GM18520 (cell line): ENCODE data around the gene NOXA1.
"Not testable (repeated sequence)": the region's sequence is repeated elsewhere in the genome, so short reads cannot be mapped to it uniquely, and the experiment has no call there.

Experiments used
- ATAC-seq: cut with Tn5 transposase; IDR thresholded peaks from one replicate; pipeline ENCODE4 v1.9.1; 2021; ENCODE audit not compliant: unreplicated experiment

NOXA1 gene

GRCh38 chr9:137464291-137464999 is 41.3 kb downstream of the NOXA1 start:
- ATAC-seq, result no peak

- no peak for ATAC-seq
Measured at GRCh38 chr9:137465000-137465719, 42.0 kb downstream of the NOXA1 start.

- no peak for ATAC-seq
Measured at GRCh38 chr9:137465720-137466388, 42.7 kb downstream of the NOXA1 start.

- ATAC-seq, result not testable (repeated sequence)
Measured at GRCh38 chr9:137466389-137467085, 43.3 kb downstream of the NOXA1 start.

GRCh38 chr9:137467161-137467581 is 44.0 kb downstream of the NOXA1 start:
- ATAC-seq, result no peak

- no peak for ATAC-seq
Measured at GRCh38 chr9:137467896-137468295, 44.7 kb downstream of the NOXA1 start.

- no peak for ATAC-seq
Measured at GRCh38 chr9:137470785-137471184, 47.6 kb downstream of the NOXA1 start.

GRCh38 chr9:137474271-137474670 is 51.1 kb downstream of the NOXA1 start:
- ATAC-seq, result no peak

GRCh38 chr9:137475666-137476065 is 52.5 kb downstream of the NOXA1 start:
- no peak for ATAC-seq

- ATAC-seq, result no peak
Measured at GRCh38 chr9:137476856-137477255, 53.7 kb downstream of the NOXA1 start.

GRCh38 chr9:137477778-137478612 is 54.8 kb downstream of the NOXA1 start:
- no peak for ATAC-seq

GRCh38 chr9:137478613-137478961 is 55.4 kb downstream of the NOXA1 start:
- no peak for ATAC-seq

GRCh38 chr9:137478962-137479861 is 56.0 kb downstream of the NOXA1 start:
- ATAC-seq, result no peak

GRCh38 chr9:137479892-137480685 is 56.9 kb downstream of the NOXA1 start:
- ATAC-seq, result no peak

GRCh38 chr9:137480686-137481683 is 57.8 kb downstream of the NOXA1 start:
- ATAC-seq, result no peak

- ATAC-seq, result no peak
Measured at GRCh38 chr9:137482094-137482781, 59.0 kb downstream of the NOXA1 start.
